ENCODE measurements around the gene NHSL1. TPM values are rescaled to one million over a fixed set of nuclear protein-coding genes. Genes with fewer than 3 reads are reported as not detected.

Gene NHSL1
- total and polyA plus RNA-seq, 9 of the 15 experiments (the other 6 are each of a cell fraction or from before 2014, with no cell fraction given): 0.09 to 0.20 TPM; not detected in 7

GRCh38 chr6:138480279-138480949 lies 18.9 kb downstream of the NHSL1 start:
- intact Hi-C loops (cut with micrococcal nuclease): no loop called here
- Histone ChIP-seq H3K9ac (ENCODE audit: insufficient read depth in 1 of 2, low read depth in 2 of 2, low read length in 2 of 2) (no peak overlapping the region), H3K4me2 (ENCODE audit: insufficient read depth, low read length) (no peak overlapping the region), H4K20me1 (replicated peaks; ENCODE audit: control insufficient read depth, insufficient read depth, low read length) (no peaks in the 10 kb centered on the region), H3K4me3 (no peak overlapping the region), H3K4me1 (replicated peaks in 1 of 2; ENCODE audit: control insufficient read depth in 2 of 2, insufficient read depth in 2 of 2, low read length in 2 of 2) (no peaks in the 10 kb centered on the region), H2AFZ (ENCODE audit: low read depth, low read length) (no peak overlapping the region), H3K79me2 (ENCODE audit: control insufficient read depth, insufficient read depth, low read length) (no peaks in the 10 kb centered on the region), H3K9me1 (ENCODE audit: control insufficient read depth, insufficient read depth, low read length) (no peaks in the 10 kb centered on the region), H3K27ac (ENCODE audit: extremely low read depth, low read depth, low read length) (no peak overlapping the region), H3K9me3 (replicated peaks; ENCODE audit: control insufficient read depth, insufficient read depth, low read depth, low read length) (no peaks in the 10 kb centered on the region), H3K36me3 (ENCODE audit: control insufficient read depth, insufficient read depth, low read length) (no peaks in the 10 kb centered on the region), H3K27me3 (ENCODE audit: control insufficient read depth in 2 of 2, insufficient read depth in 2 of 2, low read length in 2 of 2) (peaks cover under 1 to 3% of the 10 kb centered on the region in 2 experiments; a peak in 3 of 5 replicates)
- FAIRE-seq (no peak), ATAC-seq (no peak), DNase-seq (ENCODE audit: extremely low read depth in 1 of 4, low spot score in 3 of 4) (no peak)
- in situ Hi-C loops (cut with MboI): no loop called here
- ChIA-PET POLR2A (interaction anchor here (0.7 kb wide), 1 partner anchor 205 kb away, joined by 3 read pairs; no protein-coding TSS in a partner anchor), CTCF (ENCODE audit: low intra/inter-chr PET ratio) (no interaction called here)
- TF ChIP-seq ETV6 (IDR thresholded peaks at IDR 0.05; ENCODE audit: borderline replicate concordance in 1 of 2, low read depth in 2 of 2, low read length in 1 of 2) (no peak), ETV6 (CRISPR knock-in tag; IDR thresholded peaks at IDR 0.05; ENCODE audit: borderline replicate concordance) (no peak)
- 2% methylated on average over 6 of the region's 6 CpGs for WGBS (ENCODE audit: insufficient coverage, low coverage, missing lambda C conversion rate)
- no TSS peak for BruUV-seq (replicated peaks)

- Histone ChIP-seq H3K4me1 (replicated peaks in 1 of 2; ENCODE audit: control insufficient read depth in 2 of 2, insufficient read depth in 2 of 2, low read length in 2 of 2) (no peaks in the 10 kb centered on the region), H3K79me2 (ENCODE audit: control insufficient read depth, insufficient read depth, low read length) (no peaks in the 10 kb centered on the region), H3K9ac (ENCODE audit: insufficient read depth in 1 of 2, low read depth in 2 of 2, low read length in 2 of 2) (no peak overlapping the region), H3K27ac (ENCODE audit: extremely low read depth, low read depth, low read length) (no peak overlapping the region), H3K27me3 (ENCODE audit: control insufficient read depth in 2 of 2, insufficient read depth in 2 of 2, low read length in 2 of 2) (peaks cover 0 to 10% of the 10 kb centered on the region in 2 experiments; a peak in 4 of 5 replicates), H3K9me1 (ENCODE audit: control insufficient read depth, insufficient read depth, low read length) (no peaks in the 10 kb centered on the region), H4K20me1 (replicated peaks; ENCODE audit: control insufficient read depth, insufficient read depth, low read length) (no peaks in the 10 kb centered on the region), H2AFZ (ENCODE audit: low read depth, low read length) (no peak overlapping the region), H3K4me2 (ENCODE audit: insufficient read depth, low read length) (no peak overlapping the region), H3K9me3 (replicated peaks; ENCODE audit: control insufficient read depth, insufficient read depth, low read depth, low read length) (no peaks in the 10 kb centered on the region), H3K4me3 (no peak overlapping the region), H3K36me3 (ENCODE audit: control insufficient read depth, insufficient read depth, low read length) (no peaks in the 10 kb centered on the region)
- FAIRE-seq: no peak
- CTCF ChIA-PET (ENCODE audit: low intra/inter-chr PET ratio): interaction anchor here (0.6 kb wide), 1 partner anchor 1372 kb away, joined by 6 read pairs; no protein-coding TSS in a partner anchor
- POLR2A ChIA-PET: interaction anchor here (1.0 to 1.7 kb wide), 2 partner anchors 9 to 53 kb away, joined by 4 read pairs; no protein-coding TSS in a partner anchor
- WGBS (ENCODE audit: insufficient coverage, low coverage, missing lambda C conversion rate): 12% methylated on average over 3 of the region's 4 CpGs
- no peak for DNase-seq (ENCODE audit: extremely low read depth in 1 of 4, low spot score in 3 of 4)
- ATAC-seq: no peak
- TF ChIP-seq ZNF263 (CRISPR knock-in tag; IDR thresholded peaks at IDR 0.05; ENCODE audit: borderline replicate concordance) (no peak), EZH2 (IDR thresholded peaks at IDR 0.05; ENCODE audit: borderline replicate concordance, low read depth, low read length) (no peak)
- no TSS peak for BruUV-seq (replicated peaks)
- intact Hi-C loops (cut with micrococcal nuclease): no loop called here
- in situ Hi-C loops (cut with MboI): no loop called here
These were observed 21.3 kb downstream of the NHSL1 start for GRCh38 chr6:138477913-138478539.

Measured in K562 (cell line).